Measurements from ENCODE around the gene CERS1.

Gene CERS1

GRCh38 chr19:18883526-18884304 is 12.2 kb downstream of the CERS1 start:
- Histone ChIP-seq H3K27me3 (ENCODE audit: low read depth, low read length) (no peaks in the 10 kb centered on the region), H3K4me2 (ENCODE audit: low read length) (no peak overlapping the region), H3K79me2 (ENCODE audit: low read length) (no peaks in the 10 kb centered on the region), H3K9ac (ENCODE audit: low read length) (no peak overlapping the region), H3K9me3 (ENCODE audit: insufficient read depth, low read length) (no peaks in the 10 kb centered on the region; the same call in 1 of the 2 replicates), H3K4me1 (ENCODE audit: low read length) (no peaks in the 10 kb centered on the region), H3K36me3 (replicated peaks; ENCODE audit: low read depth, low read length) (no peaks in the 10 kb centered on the region), H3K4me3 (ENCODE audit: low read length) (no peak overlapping the region), H4K20me1 (ENCODE audit: insufficient read depth, low read length) (no peaks in the 10 kb centered on the region), H3K27ac (ENCODE audit: low read length) (no peak overlapping the region), H2AFZ (ENCODE audit: low read depth, low read length) (no peak overlapping the region)
- TF ChIP-seq EZH2phosphoT487 (IDR thresholded peaks at IDR 0.05; ENCODE audit: low read depth) (no peak), CTCF (IDR thresholded peaks at IDR 0.05; ENCODE audit: low read depth, low read length) (no peak)

- Histone ChIP-seq H3K9ac (ENCODE audit: low read length) (no peak overlapping the region), H3K27ac (ENCODE audit: low read length) (no peak overlapping the region), H4K20me1 (ENCODE audit: insufficient read depth, low read length) (no peaks in the 10 kb centered on the region), H3K4me2 (ENCODE audit: low read length) (no peak overlapping the region), H3K4me3 (ENCODE audit: low read length) (no peak overlapping the region), H3K9me3 (ENCODE audit: insufficient read depth, low read length) (no peaks in the 10 kb centered on the region), H3K4me1 (ENCODE audit: low read length) (no peaks in the 10 kb centered on the region), H2AFZ (ENCODE audit: low read depth, low read length) (no peak overlapping the region), H3K36me3 (replicated peaks; ENCODE audit: low read depth, low read length) (peaks cover 5% of the 10 kb centered on the region), H3K79me2 (ENCODE audit: low read length) (no peaks in the 10 kb centered on the region), H3K27me3 (ENCODE audit: low read depth, low read length) (no peaks in the 10 kb centered on the region)
- TF ChIP-seq EZH2phosphoT487 (IDR thresholded peaks at IDR 0.05; ENCODE audit: low read depth) (no peak), CTCF (IDR thresholded peaks at IDR 0.05; ENCODE audit: low read depth, low read length) (no peak)
Observed at GRCh38 chr19:18881491-18881890, 14.5 kb downstream of the CERS1 start.

GRCh38 chr19:18879579-18880373 is 16.2 kb downstream of the CERS1 start:
- no peak overlapping the region for H3K4me3 ChIP-seq (ENCODE audit: low read length)
- no peaks in the 10 kb centered on the region for H3K9me3 ChIP-seq (ENCODE audit: insufficient read depth, low read length)
- no peaks in the 10 kb centered on the region for H4K20me1 ChIP-seq (ENCODE audit: insufficient read depth, low read length)
- no peak overlapping the region for H3K27ac ChIP-seq (ENCODE audit: low read length)
- H3K79me2 ChIP-seq (ENCODE audit: low read length): no peaks in the 10 kb centered on the region
- no peaks in the 10 kb centered on the region for H3K4me1 ChIP-seq (ENCODE audit: low read length)
- H3K36me3 ChIP-seq (replicated peaks; ENCODE audit: low read depth, low read length): peaks cover 10% of the 10 kb centered on the region
- TF ChIP-seq CTCF (IDR thresholded peaks at IDR 0.05; ENCODE audit: low read depth, low read length): no peak
- no peak for TF ChIP-seq EZH2phosphoT487 (IDR thresholded peaks at IDR 0.05; ENCODE audit: low read depth)
- H3K4me2 ChIP-seq (ENCODE audit: low read length): no peak overlapping the region
- no peak overlapping the region for H2AFZ ChIP-seq (ENCODE audit: low read depth, low read length)
- no peak overlapping the region for H3K9ac ChIP-seq (ENCODE audit: low read length)
- H3K27me3 ChIP-seq (ENCODE audit: low read depth, low read length): no peaks in the 10 kb centered on the region

- Histone ChIP-seq H2AFZ (ENCODE audit: low read depth, low read length) (no peak overlapping the region), H4K20me1 (ENCODE audit: insufficient read depth, low read length) (no peaks in the 10 kb centered on the region), H3K27ac (ENCODE audit: low read length) (no peak overlapping the region), H3K27me3 (ENCODE audit: low read depth, low read length) (no peaks in the 10 kb centered on the region), H3K79me2 (ENCODE audit: low read length) (no peaks in the 10 kb centered on the region), H3K9me3 (ENCODE audit: insufficient read depth, low read length) (no peaks in the 10 kb centered on the region), H3K4me1 (ENCODE audit: low read length) (no peaks in the 10 kb centered on the region), H3K4me2 (ENCODE audit: low read length) (no peak overlapping the region), H3K9ac (ENCODE audit: low read length) (no peak overlapping the region), H3K4me3 (ENCODE audit: low read length) (no peak overlapping the region), H3K36me3 (replicated peaks; ENCODE audit: low read depth, low read length) (peaks cover 10% of the 10 kb centered on the region)
- TF ChIP-seq CTCF (IDR thresholded peaks at IDR 0.05; ENCODE audit: low read depth, low read length) (no peak), EZH2phosphoT487 (IDR thresholded peaks at IDR 0.05; ENCODE audit: low read depth) (no peak)
Observed at GRCh38 chr19:18878858-18879578, 16.9 kb downstream of the CERS1 start.
